Stimulated activated CD4-positive, alpha-beta T cell treated with anti-CD3 and anti-CD28 coated beads, Interleukin-12 subunit alpha, Interleukin-12 subunit beta, amount 100 ng/mL, for 4 hours (primary cell): ENCODE results near the gene INTS6L.

Experiments used
- DNase-seq: peaks from one replicate; pipeline ENCODE4 v3.0.0-alpha.2; 2020

INTS6L gene, protein sequence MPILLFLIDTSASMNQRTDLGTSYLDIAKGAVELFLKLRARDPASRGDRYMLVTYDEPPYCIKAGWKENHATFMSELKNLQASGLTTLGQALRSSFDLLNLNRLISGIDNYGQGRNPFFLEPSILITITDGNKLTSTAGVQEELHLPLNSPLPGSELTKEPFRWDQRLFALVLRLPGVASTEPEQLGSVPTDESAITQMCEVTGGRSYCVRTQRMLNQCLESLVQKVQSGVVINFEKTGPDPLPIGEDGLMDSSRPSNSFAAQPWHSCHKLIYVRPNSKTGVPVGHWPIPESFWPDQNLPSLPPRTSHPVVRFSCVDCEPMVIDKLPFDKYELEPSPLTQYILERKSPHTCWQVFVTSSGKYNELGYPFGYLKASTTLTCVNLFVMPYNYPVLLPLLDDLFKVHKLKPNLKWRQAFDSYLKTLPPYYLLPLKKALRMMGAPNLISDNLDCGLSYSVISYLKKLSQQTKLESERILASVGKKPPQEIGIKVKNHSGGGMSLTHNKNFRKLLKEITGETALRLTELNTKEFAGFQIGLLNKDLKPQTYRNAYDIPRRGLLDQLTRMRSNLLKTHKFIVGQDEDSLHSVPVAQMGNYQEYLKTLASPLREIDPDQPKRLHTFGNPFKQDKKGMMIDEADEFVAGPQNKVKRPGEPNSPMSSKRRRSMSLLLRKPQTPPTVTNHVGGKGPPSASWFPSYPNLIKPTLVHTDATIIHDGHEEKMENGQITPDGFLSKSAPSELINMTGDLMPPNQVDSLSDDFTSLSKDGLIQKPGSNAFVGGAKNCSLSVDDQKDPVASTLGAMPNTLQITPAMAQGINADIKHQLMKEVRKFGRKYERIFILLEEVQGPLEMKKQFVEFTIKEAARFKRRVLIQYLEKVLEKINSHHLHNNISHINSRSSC

GRCh38 chrX:135520553-135521404, at the start of gene INTS6L:
Gene INTS6L, plus strand, starts transcription at chrX:135520660. Its CDS starts 333 bp downstream, at chrX:135520993.
- peak; percentile 65 for DNase-seq

DNA sequence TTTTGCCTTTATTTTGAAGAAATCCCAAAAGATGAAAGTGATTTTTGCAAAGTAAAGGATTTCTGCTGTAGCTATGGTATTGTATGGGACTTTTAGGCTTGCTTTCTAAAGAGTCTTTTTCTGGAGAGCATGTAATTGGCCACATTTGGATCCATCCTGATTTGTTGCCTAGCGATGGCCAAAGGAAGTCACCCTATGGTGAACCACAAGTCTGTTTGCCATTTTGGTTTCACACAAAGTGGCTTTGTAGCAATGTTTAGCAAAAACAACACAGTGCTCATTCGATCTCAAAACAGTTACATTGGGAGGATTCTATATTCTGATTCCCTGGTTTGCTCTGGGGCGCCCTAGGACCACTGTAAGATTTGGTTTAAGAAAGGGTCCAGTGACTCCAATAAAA, 44.1 kb upstream of the INTS6L start:
- no peak for DNase-seq

DNA sequence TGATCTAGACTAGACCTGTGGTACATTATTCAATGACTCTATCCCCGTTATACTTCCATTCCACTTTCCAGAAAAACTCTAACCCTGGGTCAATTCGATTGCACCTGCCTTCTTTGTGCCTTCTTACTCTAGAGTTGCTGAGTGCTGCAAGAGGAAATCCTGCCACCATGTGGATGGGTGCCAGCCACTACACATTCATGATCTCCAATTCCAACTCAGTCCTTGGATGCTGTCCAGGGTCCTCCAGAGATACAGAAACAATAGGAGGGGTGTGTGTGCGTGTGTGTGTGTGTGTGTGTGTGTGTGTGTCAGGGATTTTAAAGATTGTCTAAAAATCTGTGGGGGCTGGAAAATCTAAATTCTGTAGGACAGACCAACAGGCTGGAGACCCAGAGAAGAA, 42.9 kb upstream of the INTS6L start:
- peak; percentile 6 for DNase-seq

DNA sequence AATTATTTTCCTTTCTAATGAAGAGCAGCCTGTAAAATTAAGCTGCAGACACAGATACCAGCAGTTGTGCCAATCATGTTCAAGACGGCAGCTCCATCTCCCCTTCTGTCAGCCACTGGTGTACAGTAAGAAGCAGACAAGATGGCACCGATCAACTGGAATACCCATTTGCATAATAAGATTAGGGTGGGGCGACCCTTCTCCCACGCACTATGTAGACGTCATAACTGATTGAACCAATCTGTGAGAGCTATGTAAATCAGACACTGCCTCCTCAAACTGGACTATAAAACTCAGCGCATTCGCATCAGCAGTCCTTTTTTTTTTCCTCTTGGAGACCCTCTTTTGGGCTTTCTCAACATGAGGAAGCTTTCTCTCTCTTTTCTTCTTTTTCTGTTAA, 40.4 kb upstream of the INTS6L start:
- DNase-seq = no peak

DNA sequence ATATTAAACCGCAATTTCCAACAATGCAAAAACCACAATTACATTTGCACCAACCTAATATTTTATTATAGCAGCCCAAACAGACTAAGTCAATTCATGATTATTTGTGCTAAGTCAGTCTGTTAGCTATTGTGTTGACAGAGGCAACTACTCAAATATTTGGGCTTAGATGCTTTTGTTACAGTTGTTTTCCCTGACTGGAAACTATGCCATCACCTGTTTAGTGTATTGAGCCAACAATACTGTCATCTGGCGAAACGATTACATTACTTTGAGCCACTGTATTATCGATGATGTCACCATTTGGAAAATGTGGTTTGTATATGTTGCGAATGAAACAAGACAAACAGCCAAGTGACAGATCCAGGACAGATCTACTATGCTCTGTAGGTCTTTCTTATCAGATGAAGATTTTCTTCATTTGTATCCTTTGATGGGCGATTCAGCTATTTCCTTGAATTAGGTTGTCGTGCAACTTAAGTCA, 38.7 kb upstream of the INTS6L start:
- DNase-seq = no peak

GRCh38 chrX:135484641-135485289, 35.7 kb upstream of the INTS6L start:
- no peak for DNase-seq

DNA sequence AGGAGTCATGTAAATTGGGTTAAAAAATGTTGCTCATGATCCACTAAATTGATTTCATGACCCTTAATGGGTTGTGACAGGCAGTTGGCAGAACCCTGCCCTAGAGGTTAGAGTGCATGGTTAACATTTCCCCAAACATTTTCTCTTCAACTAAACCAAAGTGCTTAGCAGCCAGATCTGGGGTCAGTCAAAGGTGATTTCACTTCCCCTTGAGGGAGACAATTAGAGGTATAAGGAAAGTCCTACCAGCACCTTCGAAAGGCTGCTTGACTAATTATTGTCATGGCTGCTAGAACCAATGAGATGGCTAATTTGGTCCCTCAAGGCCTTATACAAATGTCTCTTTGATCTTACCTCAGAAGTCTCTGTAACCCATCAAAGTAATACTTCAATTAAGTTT, 30.9 kb upstream of the INTS6L start:
- DNase-seq = no peak

GRCh38 chrX:135490979-135491514, 29.4 kb upstream of the INTS6L start:
- no peak for DNase-seq

DNA sequence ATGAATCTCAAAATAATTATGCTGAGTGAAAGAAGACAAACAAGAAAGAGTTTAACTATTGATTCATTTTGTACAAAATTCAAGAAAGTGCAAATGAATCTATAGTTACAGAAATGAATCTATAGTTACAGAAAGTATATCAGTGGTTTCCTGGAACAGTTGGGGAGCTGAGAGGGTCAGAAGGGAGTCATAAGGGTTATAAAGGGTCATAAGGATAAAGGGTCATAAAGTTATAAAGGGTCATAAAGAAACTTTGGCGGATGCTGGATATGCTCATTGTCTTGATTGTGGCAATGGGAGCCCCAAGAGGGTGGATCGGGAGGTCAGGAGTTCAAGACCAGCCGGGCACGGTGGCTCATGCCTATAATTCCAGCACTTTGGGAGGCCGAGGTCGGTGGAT, 26.0 kb upstream of the INTS6L start:
- DNase-seq = no peak

DNA sequence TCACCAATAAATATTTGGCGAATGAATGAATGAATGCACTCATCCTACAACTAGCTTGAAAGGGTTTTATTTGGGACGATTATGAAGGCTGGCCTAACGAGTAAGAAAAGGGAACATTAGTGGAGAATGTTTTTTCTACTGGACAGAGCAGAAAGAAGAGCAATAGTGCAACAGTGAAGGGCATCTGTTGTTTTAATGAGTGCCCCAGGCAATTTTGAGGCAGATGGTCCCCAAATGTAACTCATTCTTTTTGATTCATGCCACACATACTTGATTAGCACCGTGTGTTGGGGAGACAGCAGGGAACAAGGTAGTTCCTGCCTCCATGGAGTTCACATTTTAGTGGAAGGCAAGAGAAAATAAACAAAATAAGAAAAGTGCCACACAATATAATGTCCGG, 22.7 kb upstream of the INTS6L start:
- no peak for DNase-seq

DNA sequence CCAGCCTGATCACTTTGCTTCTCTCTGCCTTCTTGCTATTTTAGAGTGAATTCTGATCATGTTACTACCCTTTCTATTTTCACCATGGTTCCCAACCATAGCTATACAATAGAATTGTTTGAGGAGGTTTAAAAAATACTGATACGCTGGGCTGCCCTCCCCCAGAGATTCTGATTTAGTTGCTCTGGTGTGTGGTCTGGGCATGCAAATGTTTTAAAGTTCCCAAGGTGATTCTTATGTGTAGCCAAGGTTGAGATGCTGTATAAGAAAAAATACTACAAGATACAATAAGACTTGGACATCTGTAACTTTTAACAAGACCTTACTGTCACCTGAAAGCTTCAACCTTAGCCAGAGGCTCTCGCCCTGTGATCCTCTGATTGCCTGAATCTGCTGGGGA, 22.2 kb upstream of the INTS6L start:
- no peak for DNase-seq

DNA sequence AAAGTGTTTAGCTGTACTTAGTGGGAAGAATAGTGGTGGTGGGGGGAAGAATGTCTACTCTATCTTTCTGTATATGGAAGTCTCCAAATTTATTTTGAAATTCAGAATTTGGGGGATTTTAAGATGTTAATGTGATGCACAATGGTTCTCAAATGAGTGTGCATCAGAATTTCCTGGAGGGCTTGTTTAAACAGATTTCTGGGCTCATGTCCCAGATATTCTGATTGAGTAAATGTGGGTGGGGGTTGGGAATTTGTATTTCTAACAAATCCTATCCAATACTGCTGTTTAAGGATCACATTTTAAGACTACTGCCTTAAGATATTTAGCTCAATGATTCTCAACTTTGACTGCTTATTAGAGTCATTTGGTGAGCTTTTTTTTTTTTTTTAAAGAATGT, 15.1 kb upstream of the INTS6L start:
- no peak for DNase-seq

- DNase-seq = no peak
Measured at GRCh38 chrX:135509885-135510284, 10.6 kb upstream of the INTS6L start.

- no peak for DNase-seq
Measured at GRCh38 chrX:135512508-135513129, 7.8 kb upstream of the INTS6L start.

GRCh38 chrX:135513130-135513515, 7.3 kb upstream of the INTS6L start:
- no peak for DNase-seq

DNA sequence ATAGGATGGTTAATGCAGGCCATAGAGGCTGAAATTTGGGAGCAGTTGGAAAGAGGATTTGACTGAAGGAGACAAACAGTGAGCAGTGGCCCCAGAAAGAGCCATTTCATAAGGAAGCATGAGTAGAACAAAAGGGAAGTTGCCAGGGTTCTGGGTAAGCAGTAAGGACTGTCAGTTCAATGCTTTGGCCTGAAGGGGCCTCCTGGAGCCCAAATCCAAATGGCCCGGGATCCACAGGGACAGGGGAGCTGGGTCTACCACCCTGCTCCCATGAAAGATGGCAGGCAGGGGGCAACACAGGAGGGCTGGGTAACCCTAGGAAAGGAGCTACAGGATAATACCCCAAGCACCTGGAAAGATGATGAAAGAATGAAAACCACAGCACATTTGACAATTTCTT, 4.1 kb upstream of the INTS6L start:
- DNase-seq = no peak

- DNase-seq = no peak
Measured at GRCh38 chrX:135518161-135518560, 2.3 kb upstream of the INTS6L start.

GRCh38 chrX:135520022-135520552, 373 bp upstream of the INTS6L start:
- no peak for DNase-seq

- DNase-seq = peak; percentile 70
Measured at GRCh38 chrX:135521405-135522131, 1.1 kb downstream of the INTS6L start.

DNA sequence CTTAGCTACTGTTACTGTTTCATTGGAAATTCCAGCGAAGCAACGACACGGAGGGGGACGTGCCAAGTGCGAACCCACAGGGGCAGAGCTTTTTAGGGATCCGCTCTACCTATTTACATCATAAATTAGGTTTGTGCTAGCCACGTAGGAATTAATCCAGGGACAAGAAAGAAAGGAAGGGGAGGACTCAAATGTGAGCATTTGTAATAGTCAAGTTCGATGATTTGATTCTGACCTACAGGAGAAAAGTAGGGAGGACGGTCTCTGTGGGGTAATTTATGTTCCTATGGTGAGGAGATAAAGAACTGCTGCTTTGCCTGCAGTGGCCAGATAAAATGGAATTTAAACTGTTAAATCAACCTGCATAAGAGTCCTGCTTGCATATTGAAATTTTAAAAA, 1.7 kb downstream of the INTS6L start:
- no peak for DNase-seq
